ENCODE measurements around the gene RFX3.

Gene RFX3

DNA sequence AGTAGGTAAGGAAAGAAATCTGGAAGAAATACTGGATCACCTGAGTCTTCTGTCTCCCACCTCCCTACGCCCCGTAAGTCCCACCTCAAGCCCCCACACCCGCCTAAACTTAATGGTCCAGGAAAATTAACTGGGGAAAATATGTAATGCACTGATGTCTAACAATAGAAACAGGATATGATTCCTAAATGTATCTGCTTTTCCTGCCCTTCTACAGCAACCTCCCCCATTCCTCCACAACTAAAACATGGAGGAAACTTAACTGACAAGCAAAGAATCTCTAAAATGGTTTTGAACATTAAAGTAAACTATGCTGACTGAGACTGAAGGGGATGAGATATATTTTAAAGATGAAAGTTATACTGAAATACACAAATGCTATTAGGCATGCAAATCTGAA is 10.4 kb downstream of the RFX3 start:
- H3K4me3 ChIP-seq (ENCODE audit: low read depth, low read length), result no peak overlapping the region
- DNase-seq (ENCODE audit: low read depth, low spot score), result no peak
- TF ChIP-seq, protein P1, sequence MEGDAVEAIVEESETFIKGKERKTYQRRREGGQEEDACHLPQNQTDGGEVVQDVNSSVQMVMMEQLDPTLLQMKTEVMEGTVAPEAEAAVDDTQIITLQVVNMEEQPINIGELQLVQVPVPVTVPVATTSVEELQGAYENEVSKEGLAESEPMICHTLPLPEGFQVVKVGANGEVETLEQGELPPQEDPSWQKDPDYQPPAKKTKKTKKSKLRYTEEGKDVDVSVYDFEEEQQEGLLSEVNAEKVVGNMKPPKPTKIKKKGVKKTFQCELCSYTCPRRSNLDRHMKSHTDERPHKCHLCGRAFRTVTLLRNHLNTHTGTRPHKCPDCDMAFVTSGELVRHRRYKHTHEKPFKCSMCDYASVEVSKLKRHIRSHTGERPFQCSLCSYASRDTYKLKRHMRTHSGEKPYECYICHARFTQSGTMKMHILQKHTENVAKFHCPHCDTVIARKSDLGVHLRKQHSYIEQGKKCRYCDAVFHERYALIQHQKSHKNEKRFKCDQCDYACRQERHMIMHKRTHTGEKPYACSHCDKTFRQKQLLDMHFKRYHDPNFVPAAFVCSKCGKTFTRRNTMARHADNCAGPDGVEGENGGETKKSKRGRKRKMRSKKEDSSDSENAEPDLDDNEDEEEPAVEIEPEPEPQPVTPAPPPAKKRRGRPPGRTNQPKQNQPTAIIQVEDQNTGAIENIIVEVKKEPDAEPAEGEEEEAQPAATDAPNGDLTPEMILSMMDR (IDR thresholded peaks at IDR 0.05; ENCODE audit: low read depth, low read length), result no peak
- in situ Hi-C loops (cut with HindIII; ENCODE audit: low sequenced_read_pairs), result no loop called here

DNA sequence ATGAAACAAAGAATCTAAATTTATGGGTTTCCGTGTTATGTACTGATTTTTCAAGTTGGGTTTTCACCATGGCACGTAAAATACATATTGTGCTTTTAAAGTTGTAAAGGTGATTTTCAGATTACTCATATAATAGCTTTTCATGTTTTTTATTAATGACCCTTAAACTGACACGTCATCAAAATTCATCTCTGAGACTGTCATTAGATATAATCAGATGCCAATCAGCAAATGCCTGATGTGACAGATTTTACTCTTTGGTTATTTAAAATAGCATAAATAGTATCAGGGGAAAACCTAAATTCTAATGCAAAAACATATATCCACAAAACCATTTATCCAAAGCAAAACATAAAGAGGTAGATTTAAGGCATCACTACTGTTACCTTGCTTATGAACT is 11.0 kb downstream of the RFX3 start:
- in situ Hi-C loops (cut with HindIII; ENCODE audit: low sequenced_read_pairs), result no loop called here
- TF ChIP-seq, protein P1 (IDR thresholded peaks at IDR 0.05; ENCODE audit: low read depth, low read length), result no peak
- H3K4me3 ChIP-seq (ENCODE audit: low read depth, low read length), result no peak overlapping the region

DNA sequence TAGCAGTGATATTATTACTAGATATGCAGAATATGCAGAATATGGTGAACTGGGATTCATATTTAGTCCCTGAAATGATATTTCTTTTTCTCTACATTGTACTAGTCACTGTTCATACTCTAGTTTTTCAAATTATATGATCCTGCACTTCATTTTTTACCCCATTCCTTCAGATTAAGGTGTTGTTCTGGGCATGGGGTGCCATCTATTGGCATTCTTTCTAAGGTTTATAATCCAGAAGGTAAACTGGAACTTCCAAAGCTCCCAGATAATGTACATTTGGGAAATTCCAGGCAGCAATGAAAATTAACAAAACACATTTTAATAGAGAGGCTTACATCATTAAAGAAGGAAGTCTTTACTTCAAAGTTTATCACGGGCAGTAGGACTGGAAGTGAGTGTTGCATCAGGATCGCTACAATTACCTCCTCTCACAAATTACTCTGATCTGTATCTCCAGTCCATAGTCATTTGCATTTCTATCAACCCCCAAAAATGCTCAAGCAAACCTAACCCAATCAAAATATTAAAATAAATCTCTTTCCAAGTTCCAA is 12.5 kb downstream of the RFX3 start:
- in situ Hi-C loops (cut with HindIII; ENCODE audit: low sequenced_read_pairs), result no loop called here
- no peak overlapping the region for H3K4me3 ChIP-seq (ENCODE audit: low read depth, low read length)
- TF ChIP-seq, protein P1 (IDR thresholded peaks at IDR 0.05; ENCODE audit: low read depth, low read length), result no peak
- no peak for DNase-seq (ENCODE audit: low read depth, low spot score)

More for the DNA sequence above, 11.0 kb downstream of the RFX3 start:
- DNase-seq (ENCODE audit: low read depth, low spot score), result no peak

DNA sequence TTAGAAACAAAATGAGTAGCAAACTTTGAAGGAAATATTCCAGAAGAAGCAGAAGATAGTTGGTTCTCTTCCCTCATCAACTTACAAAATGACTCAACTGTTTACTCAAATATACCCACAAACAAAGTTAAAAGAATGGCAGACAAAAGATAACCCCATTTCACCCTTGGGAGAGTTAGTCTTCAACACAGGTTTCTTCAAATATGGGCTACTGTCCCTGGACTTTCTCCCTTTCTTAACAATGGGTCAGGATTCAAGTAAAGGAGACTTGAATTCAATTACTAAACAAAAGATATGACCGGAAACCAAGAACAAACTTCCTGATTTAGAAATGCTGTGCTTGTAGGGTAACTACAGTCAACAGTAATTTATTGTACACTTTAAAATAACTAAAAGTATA is 14.2 kb downstream of the RFX3 start:
- DNase-seq (ENCODE audit: low read depth, low spot score), result no peak
- no peak overlapping the region for H3K4me3 ChIP-seq (ENCODE audit: low read depth, low read length)
- in situ Hi-C loops (cut with HindIII; ENCODE audit: low sequenced_read_pairs), result no loop called here
- TF ChIP-seq, protein P1 (IDR thresholded peaks at IDR 0.05; ENCODE audit: low read depth, low read length), result no peak

DNA sequence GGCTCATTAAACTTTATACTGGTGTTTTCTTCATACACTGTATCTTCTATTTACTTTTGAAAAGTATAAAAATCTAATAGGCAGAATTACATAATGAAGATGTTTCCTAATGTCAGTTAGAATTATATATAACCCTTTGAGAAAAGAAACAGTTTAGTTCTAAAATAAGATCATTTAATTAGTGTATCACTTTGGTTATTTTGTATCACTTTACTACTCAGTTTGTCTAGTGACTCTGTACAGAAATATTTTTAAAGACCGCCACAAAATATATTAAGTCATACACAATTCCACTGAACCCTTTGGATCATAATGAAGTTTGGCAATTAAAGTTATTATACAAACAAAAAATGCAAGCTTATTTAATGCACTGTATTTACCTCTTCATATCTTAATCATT is 15.0 kb downstream of the RFX3 start:
- H3K4me3 ChIP-seq (ENCODE audit: low read depth, low read length), result no peak overlapping the region
- DNase-seq (ENCODE audit: low read depth, low spot score), result no peak
- in situ Hi-C loops (cut with HindIII; ENCODE audit: low sequenced_read_pairs), result no loop called here
- TF ChIP-seq, protein P1 (IDR thresholded peaks at IDR 0.05; ENCODE audit: low read depth, low read length), result no peak

DNA sequence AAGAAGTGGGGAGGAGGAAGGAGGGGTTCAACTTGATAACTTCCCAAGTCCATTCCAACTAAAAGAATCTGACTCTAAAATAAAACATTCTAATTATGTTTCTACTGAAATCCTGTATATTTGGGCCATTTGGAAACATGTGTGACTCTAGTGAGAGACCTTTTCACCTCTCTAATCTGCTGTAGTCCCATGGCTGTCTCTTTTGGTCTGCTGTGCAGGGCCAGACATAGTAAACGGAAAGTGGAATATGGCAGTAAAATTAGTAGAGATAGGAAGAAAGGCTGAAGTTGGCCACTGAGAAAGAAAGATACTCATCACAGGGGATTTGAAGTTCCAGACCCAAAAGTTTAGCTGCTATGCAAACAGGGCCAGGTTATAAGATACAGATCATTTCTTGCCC is 15.9 kb downstream of the RFX3 start:
- in situ Hi-C loops (cut with HindIII; ENCODE audit: low sequenced_read_pairs), result no loop called here
- TF ChIP-seq, protein P1 (IDR thresholded peaks at IDR 0.05; ENCODE audit: low read depth, low read length), result no peak
- no peak overlapping the region for H3K4me3 ChIP-seq (ENCODE audit: low read depth, low read length)
- no peak for DNase-seq (ENCODE audit: low read depth, low spot score)

Measured in astrocyte of the spinal cord (primary cell).